ENCODE data around the gene XRCC5. TPM values are rescaled to one million over a fixed set of nuclear protein-coding genes. Genes with fewer than 3 reads are reported as not detected.
"Not testable (repeated sequence)": the region's sequence is repeated elsewhere in the genome, so short reads cannot be mapped to it uniquely, and the experiment has no call there.

Gene XRCC5
- total RNA-seq = 163 and 183 TPM in 2 replicates

- DNase-seq (ENCODE audit: low read depth in 2 of 2) = peak; percentile 97 to 98
These were observed at the start of gene XRCC5 for GRCh38 chr2:216108967-216109921. TSS of gene XRCC5 (plus strand) at chr2:216109348. CDS start at chr2:216109437, 89 bp downstream.

DNA sequence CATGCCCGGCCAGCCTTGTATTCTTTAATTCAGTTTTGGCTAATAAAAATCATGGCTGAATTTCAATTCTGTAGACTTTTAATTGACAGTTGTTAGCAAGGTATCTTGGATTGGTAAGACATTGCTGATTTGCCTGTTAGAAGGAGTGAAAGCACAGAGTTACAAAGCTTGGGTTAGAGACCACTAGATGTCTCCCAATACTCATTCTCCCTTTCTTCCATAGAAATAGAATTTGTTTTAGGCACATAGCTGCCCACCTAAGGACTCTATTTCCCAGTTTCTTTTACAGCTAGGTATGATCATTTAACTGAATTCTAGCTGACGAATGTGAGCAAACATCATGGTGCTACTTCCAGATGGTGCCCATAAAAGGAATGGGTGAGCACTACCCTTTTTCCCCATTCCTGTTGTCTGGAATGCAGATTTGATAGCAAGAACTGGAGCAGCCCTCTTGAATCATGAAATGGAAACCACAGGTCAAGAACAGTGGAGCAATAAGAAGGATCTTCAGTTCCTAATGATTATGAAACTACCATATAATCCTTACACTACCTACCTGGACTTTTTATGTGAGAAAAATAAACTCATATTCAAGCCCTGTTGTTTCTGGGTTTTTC is 45.0 kb upstream of the XRCC5 start:
- peak in 1 of 2 donors; percentile 19 for DNase-seq (ENCODE audit: low read depth in 2 of 2)

DNA sequence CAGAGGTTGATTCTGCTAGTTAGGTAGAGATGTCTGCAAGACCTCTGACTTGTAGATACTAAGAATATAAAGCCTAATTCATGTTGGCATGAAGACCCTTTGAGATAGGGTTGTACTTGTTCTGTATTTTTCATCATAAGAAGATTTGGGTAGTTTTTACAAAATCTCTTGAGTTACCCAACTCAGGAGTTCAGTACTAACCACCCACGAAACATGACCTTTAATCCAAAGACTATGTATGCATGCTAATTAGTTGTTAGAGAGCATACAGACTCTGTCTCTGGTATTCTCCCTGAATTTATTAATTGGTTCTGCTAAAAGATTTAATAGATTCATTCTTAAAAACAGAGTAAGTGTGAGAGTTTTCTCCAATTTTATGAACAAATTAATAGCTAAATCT is 44.5 kb upstream of the XRCC5 start:
- DNase-seq (ENCODE audit: low read depth in 2 of 2) = no peak

DNA sequence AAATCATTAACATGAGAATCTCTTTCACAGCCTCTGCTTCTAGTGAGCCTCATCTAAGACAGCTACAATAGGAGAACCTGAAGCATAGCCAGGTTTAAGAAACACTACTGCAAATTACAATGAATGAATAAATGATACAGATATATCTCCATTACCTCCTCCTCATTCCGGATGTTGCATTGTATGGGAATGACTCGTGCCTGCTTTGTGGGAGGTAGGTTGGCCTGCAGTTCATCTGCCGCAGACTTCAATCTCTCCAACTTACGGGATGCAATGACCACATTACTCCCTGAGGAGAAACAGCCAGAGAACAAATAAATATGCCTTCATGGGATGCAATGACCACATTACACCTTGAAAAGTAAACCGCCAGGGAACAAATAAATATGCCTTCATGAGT is 42.9 kb upstream of the XRCC5 start:
- DNase-seq (ENCODE audit: low read depth in 2 of 2) = no peak

GRCh38 chr2:216069028-216069427 is 40.1 kb upstream of the XRCC5 start:
- DNase-seq (ENCODE audit: low read depth in 2 of 2) = no peak

GRCh38 chr2:216070195-216070594 is 39.0 kb upstream of the XRCC5 start:
- DNase-seq (ENCODE audit: low read depth in 2 of 2) = no peak

- DNase-seq (ENCODE audit: low read depth in 2 of 2) = no peak
These were observed 37.9 kb upstream of the XRCC5 start for GRCh38 chr2:216071111-216071851.

DNA sequence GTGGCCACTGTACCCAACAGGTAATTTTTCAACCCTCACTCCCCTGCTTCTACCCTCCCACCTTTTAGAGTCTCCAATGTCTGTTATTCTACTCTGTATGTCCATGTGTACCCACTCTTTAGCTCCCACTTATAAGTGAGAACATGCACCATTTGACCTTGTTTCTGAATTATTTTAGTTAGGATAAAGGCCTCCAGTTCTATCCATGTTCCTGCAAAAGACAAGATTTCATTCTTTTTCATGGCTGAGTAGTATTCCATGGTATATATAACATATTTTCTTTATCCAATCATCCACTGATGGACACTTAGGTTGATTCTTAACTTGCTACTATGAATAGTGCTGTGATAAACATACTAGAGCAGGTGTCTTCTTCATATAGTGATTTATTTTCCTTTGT is 36.7 kb upstream of the XRCC5 start:
- DNase-seq (ENCODE audit: low read depth in 2 of 2) = no peak

DNA sequence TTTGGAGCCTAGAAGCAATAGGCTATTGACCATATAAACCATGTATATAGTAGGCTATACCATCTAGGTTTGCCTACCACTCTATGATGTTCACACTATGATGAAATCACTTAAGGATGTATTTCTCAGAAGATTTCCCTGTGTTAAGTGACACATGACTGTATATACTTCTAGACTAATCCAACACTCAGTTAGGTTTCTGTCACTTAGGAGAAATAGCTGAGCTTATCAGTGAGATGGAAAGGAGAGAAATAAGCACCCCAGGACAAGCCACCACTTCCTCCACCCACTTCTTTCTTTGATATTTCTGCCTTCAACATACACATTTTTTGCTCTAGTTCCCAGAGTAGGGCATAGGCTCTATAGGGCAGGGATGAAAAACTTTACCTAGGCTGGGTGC is 35.4 kb upstream of the XRCC5 start:
- DNase-seq (ENCODE audit: low read depth in 2 of 2) = no peak

DNA sequence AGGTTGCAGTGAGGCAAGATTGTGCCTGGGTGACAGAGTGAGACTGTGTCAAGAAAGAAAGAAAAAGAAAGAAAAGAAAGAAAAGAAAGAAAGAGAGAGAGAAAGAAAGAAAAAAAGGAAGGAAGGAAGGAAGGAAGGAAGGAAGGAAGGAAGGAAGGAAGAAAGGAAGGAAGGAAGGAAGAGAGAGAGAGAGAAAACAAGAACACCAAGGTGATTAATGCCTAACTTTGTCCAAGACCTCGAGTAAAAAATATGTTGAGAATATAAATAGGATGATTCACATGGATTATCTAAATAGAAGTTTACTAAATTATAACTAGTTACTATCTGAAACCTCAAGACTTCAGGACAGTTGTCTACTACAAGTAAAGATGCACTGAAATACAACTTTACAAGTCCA is 34.8 kb upstream of the XRCC5 start:
- DNase-seq (ENCODE audit: low read depth in 2 of 2) = no peak

DNA sequence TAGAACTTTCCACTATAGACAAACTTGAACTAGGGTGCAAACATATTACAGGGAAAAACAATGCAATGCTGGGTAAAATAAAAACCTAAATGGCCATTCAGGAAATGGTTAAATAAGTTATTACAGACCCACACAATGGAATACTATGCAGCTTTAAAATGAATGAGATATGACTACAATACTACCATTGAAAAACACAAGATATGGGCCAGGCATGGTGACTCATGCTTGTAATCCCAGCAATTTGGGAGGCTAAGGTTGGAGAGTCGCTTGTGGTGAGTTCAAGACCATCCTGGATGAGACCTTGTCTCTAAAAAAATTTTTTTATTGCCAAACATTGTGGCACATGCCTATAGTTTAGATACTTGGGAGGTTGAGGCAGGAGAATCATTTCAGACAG is 34.4 kb upstream of the XRCC5 start:
- DNase-seq (ENCODE audit: low read depth in 2 of 2) = no peak

- DNase-seq (ENCODE audit: low read depth in 2 of 2) = no peak
These were observed 33.4 kb upstream of the XRCC5 start for GRCh38 chr2:216075510-216076485.

DNA sequence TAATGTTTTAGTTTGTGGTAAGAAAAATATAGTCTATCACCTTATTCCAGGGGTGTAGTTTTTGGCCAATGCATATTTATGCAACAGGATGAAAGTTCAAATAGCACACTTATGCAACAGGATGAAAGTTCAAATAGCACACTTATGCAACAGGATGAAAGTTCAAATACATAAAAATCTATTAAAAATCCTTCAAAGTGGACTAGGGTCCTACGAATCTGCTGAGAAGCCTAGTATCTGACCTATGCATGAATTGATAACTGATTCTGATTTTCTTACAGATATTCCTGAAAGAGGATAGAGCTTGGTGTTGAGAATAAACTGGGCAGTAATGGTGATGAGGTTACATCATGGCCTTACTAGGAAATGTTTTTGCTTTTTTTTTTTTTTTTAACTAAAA is 30.4 kb upstream of the XRCC5 start:
- DNase-seq (ENCODE audit: low read depth in 2 of 2) = peak in 1 of 2 donors; percentile 39

DNA sequence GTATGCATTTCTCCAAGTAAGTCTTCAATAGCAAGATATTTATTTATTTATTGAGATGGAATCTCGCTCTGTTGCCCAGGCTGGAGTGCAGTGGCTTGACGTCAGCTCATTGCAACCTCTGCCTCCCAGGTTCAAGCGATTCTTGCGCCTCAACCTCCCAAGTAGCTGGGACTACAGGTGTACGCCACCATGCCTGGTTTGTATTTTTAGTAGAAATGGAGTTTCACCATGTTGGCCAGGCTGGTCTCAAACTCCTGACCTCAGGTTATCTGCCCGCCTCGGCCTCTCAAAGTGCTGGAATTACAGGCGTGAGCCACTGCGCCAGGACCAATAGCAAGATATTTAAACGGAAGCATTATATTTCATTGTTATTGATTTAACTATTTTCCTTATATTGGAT is 29.1 kb upstream of the XRCC5 start:
- DNase-seq (ENCODE audit: low read depth in 2 of 2) = not testable (repeated sequence)

GRCh38 chr2:216081012-216081411 is 28.1 kb upstream of the XRCC5 start:
- no peak for DNase-seq (ENCODE audit: low read depth in 2 of 2)

DNA sequence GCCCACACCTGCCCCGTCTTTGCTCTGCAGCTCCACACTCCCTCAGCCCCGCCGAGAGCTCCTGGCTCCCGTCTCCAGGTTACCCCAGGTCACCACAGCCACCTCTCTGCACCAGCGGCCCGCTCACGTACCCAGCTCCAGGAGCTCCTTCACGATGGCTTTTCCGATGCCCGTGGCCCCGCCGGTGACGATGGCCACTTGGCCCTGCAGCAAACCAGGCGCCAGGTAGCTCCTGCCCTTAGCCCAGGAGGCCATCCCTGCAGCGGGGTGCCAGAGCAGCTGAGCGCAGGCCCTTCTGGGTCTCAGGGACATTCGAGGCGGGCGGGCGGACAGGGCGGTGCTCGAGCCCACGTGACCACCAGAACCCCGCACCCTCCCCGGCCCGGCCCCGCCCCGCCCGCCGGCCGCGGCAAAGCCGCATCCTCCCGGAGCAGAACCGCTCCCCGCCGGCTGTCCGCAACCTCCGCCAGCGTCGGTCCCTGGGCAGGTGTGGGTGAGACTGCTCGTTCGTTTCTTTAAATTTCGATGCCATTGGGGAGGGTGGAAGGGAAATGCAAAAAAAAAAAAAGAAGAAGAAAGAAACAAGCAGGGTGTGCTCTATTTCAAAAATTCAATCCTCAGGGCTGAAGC is 27.5 kb upstream of the XRCC5 start, which contains the start of the genes PECR and TMEM169:
PECR (minus strand) TSS at position 323 of the 630 bp plus-strand sequence; CDS start at position 255, 68 bp downstream.
TMEM169 (plus strand) TSS at position 433 of the 630 bp plus-strand sequence. CDS start 14,045 bp downstream, outside the sequence.
- DNase-seq (ENCODE audit: low read depth in 2 of 2) = peak; percentile 43 to 64

- DNase-seq (ENCODE audit: low read depth in 2 of 2) = no peak
These were observed 26.9 kb upstream of the XRCC5 start for GRCh38 chr2:216082117-216082711.

DNA sequence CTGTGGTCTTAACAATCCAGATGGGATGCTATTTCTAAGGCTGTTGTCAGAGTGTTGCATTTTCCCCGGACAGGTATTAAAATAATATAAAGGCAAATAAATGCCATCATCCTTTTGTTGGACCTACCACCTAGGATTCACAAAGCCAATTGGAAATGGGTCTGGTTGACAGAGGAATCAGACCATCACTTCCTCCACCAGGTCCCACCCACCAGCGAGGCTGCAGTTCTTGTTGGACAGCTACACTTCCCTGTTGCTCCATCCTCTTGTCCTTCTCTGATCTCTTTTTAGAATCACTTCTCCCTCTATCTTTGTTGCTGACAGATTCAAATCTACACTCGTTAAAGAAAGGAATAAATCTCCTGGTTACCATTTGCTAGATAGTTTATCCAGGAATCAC is 26.3 kb upstream of the XRCC5 start:
- no peak for DNase-seq (ENCODE audit: low read depth in 2 of 2)

DNA sequence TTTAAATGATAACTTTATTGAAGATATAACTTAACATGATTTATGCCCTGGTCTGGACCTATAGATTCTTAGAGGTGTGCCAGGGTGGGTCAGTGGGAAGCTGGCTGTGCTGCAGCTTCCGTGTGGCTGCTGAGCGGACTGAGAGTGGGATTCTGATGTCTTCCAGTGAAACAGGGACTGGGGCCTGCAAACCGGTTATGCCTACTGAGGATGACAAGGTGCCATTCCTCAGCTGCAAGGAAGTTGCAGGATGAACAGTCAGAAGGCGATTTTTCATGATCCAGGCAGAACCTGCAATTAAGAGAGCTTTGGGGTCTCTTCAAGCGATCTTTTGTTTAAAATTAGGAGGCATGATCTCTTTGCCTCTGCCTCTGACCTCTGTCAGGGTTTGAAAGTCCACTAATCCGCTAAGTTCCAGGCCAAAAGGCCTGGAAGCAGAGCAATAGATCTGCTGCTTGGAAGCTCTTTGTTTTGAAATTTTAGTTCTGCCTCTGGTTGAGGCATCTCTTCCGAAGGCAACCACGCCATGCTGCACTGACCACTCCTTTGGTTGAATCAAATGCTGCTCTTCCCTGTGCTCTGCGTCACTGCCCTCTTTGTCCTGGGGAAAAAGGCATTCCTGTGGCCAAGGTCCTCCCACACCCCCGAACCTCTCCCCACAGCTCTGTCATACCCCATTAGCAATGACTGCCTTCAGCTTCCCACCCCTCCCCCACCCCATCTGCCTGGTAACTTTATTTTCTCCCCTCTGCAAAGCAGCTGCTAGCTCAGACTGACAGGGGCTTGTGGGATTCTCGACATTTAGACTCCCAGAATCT is 25.5 kb upstream of the XRCC5 start:
- no peak for DNase-seq (ENCODE audit: low read depth in 2 of 2)

Data from lung microvascular endothelial cell (primary cell).